Body of pancreas (tissue), 4 donors: ENCODE results near the gene TDP2.

Source experiments
- CTCF ChIP-seq, 7 experiments: fragments of 450-650 bp in 4 of 7; fragments of 200-600 bp in 3 of 7; sonication (generic) in 3 of 7; IDR thresholded peaks; one replicate each; pipeline ENCODE4 v1.5.1; 2016 to 2019; ENCODE audit warnings: antibody characterized with exemption in 7 of 7
- POLR2A ChIP-seq, 3 donors: fragments of 450-650 bp; IDR thresholded peaks; one replicate each; pipeline ENCODE4 v1.6.1; 2016; ENCODE audit warnings: antibody characterized with exemption in 3 of 3, mild to moderate bottlenecking in 2 of 3

- TF ChIP-seq POLR2A (IDR thresholded peaks at IDR 0.05) (no peak), CTCF (IDR thresholded peaks at IDR 0.05) (no peak)
These were observed 2.3 kb upstream of the TDP2 start for GRCh38 chr6:24668997-24669361.
